Endothelial cell of umbilical vein (primary cell): ENCODE results near the gene KLHDC4. TPM values are rescaled to one million over a fixed set of nuclear protein-coding genes. Genes with fewer than 3 reads are reported as not detected.

Experiments used
- BruUV-seq: library from RNA; stranded (reverse); fragments of 400-500 nt; replicated peaks from 2 replicates; lab custom pipeline; 2021; lab: Mats Ljungman, UMichigan
- CTCF ChIA-PET: fragments of 300-600, 350-600 bp; sonication (Branson Sonifier 250); formaldehyde crosslinking; loops from one replicate; lab custom pipeline; 2021; ENCODE audit warnings: antibody characterized with exemption, inconsistent platforms; lab: Charles Lee
- POLR2A ChIA-PET: fragments of 300-600, 350-600 bp; sonication (Branson Sonifier 250); formaldehyde crosslinking; loops from one replicate; lab custom pipeline; 2021; ENCODE audit warnings: antibody characterized with exemption, inconsistent platforms; lab: Charles Lee
- DNase-seq: peaks from one replicate; pipeline ENCODE4 v3.0.0-alpha.2; 2011; ENCODE audit warnings: low read depth, low spot score
- FAIRE-seq: peaks from 2 replicates; lab custom pipeline; 2011; peaks lifted over from hg19 to GRCh38; lab: Jason Lieb, UNC
- H2AFZ ChIP-seq: 2 replicates; pipeline ENCODE4 v1.6.0; 2012; ENCODE audit warnings: low read depth, low read length, control low read depth, inconsistent platforms
- H3K27ac ChIP-seq: 2 replicates; pipeline ENCODE4 v1.5.1; 2011; ENCODE audit warnings: low read depth, mild to moderate bottlenecking, control low read depth, low read length, moderate library complexity; ENCODE audit not compliant: insufficient read depth
- H3K27me3 ChIP-seq, 2 experiments: 2 replicates each; pipeline versions ENCODE4 v1.6.0 to v1.6.1; 2011; ENCODE audit warnings: low read length in 2 of 2, mixed read lengths in 1 of 2; ENCODE audit not compliant: control insufficient read depth in 2 of 2, insufficient read depth in 2 of 2
- H3K36me3 ChIP-seq, 2 experiments: 2 replicates in 1 of 2; 3 replicates in 1 of 2; pipeline ENCODE4 v1.5.1; 2011; ENCODE audit warnings: low read length in 2 of 2, mild to moderate bottlenecking in 1 of 2, moderate library complexity in 1 of 2; ENCODE audit not compliant: control insufficient read depth in 2 of 2, insufficient read depth in 2 of 2; ENCODE audit errors: extremely low read depth in 1 of 2
- H3K4me1 ChIP-seq: 3 replicates; pipeline ENCODE4 v1.5.1; 2011; ENCODE audit warnings: mild to moderate bottlenecking, low read length; ENCODE audit not compliant: control insufficient read depth, insufficient read depth; ENCODE audit errors: extremely low read depth
- H3K4me2 ChIP-seq: 2 replicates; pipeline ENCODE4 v1.6.1; 2011; ENCODE audit warnings: low read length, control low read depth, mixed read lengths; ENCODE audit not compliant: insufficient read depth
- H3K4me3 ChIP-seq, 3 experiments: fragments of 200-600 bp in 1 of 3; sonication (generic), shearing (Covaris generic) in 1 of 3; replicated peaks in 1 of 3; 2 replicates each; pipeline ENCODE4 v1.5.1; 2011 to 2016; ENCODE audit warnings: control low read depth in 3 of 3, low read length in 3 of 3, mild to moderate bottlenecking in 2 of 3, inconsistent platforms in 1 of 3, low read depth in 1 of 3, moderate library complexity in 1 of 3; ENCODE audit not compliant: insufficient read depth in 1 of 3
- H3K79me2 ChIP-seq: 2 replicates; pipeline ENCODE4 v1.6.0; 2012; ENCODE audit warnings: low read length, inconsistent platforms; ENCODE audit not compliant: control insufficient read depth, insufficient read depth
- H3K9ac ChIP-seq: replicated peaks from 2 replicates; pipeline ENCODE3; 2011; ENCODE audit warnings: low read length, control low read depth; ENCODE audit not compliant: insufficient read depth; ENCODE audit errors: extremely low read depth
- H3K9me1 ChIP-seq: replicated peaks from 3 replicates; pipeline ENCODE4 v1.6.0; 2011; ENCODE audit warnings: mild to moderate bottlenecking, low read length; ENCODE audit not compliant: control insufficient read depth, insufficient read depth; ENCODE audit errors: extremely low read depth
- H3K9me3 ChIP-seq: replicated peaks from 2 replicates; pipeline ENCODE4 v1.5.1; 2012; ENCODE audit warnings: low read length, inconsistent platforms; ENCODE audit not compliant: control insufficient read depth, insufficient read depth
- H4K20me1 ChIP-seq: replicated peaks from 2 replicates; pipeline ENCODE3; 2011; ENCODE audit warnings: mild to moderate bottlenecking, low read length; ENCODE audit not compliant: control insufficient read depth, insufficient read depth; ENCODE audit errors: extremely low read depth
- CTCF ChIP-seq, 2 donors: IDR thresholded peaks; 1 replicate in 1 of 2; 2 replicates in 1 of 2; pipeline ENCODE4 v1.5.1; 2011; ENCODE audit warnings: low read length in 2 of 2, mild to moderate bottlenecking in 2 of 2, moderate library complexity in 2 of 2, control low read depth in 1 of 2, inconsistent platforms in 1 of 2, low read depth in 1 of 2; ENCODE audit not compliant: insufficient read depth in 1 of 2; ENCODE audit errors: extremely low read depth in 1 of 2
- EZH2 ChIP-seq: IDR thresholded peaks from 2 replicates; pipeline ENCODE4 v1.6.1; 2012; ENCODE audit warnings: borderline replicate concordance, low read depth, mild to moderate bottlenecking, moderate library complexity, low read length, inconsistent platforms; ENCODE audit not compliant: severe bottlenecking
- FOS ChIP-seq: IDR thresholded peaks from 2 replicates; pipeline ENCODE4 v1.6.1; 2011; ENCODE audit warnings: mild to moderate bottlenecking, low read length, moderate library complexity, borderline replicate concordance; ENCODE audit not compliant: insufficient read depth
- GATA2 ChIP-seq: IDR thresholded peaks from 2 replicates; pipeline ENCODE4 v1.7.0; 2011; ENCODE audit warnings: low read depth, mild to moderate bottlenecking, moderate library complexity, mixed read lengths, low read length; ENCODE audit not compliant: insufficient read length, insufficient read depth
- MAX ChIP-seq: IDR thresholded peaks from 2 replicates; pipeline ENCODE4 v1.6.1; 2011; ENCODE audit not compliant: insufficient read depth, insufficient read length
- POLR2A ChIP-seq: IDR thresholded peaks from 2 replicates; pipeline ENCODE4 v1.6.1; 2012; ENCODE audit warnings: low read depth, mild to moderate bottlenecking, control low read depth, low read length
- dilution Hi-C: fragments of 300-500 bp; cut with MboI; formaldehyde crosslinking; loops from one replicate; pipeline ENCODE4 v1.15.0; 2019; ENCODE audit warnings: low sequenced_read_pairs; ENCODE audit not compliant: extremely low pct_ligation_motif_present
- intact Hi-C: fragments of 100-400 bp; cut with micrococcal nuclease; formaldehyde crosslinking; loops from one replicate; pipeline ENCODE4 v1.10.0; 2022
- polyA plus RNA-seq, 4 experiments: library from polyadenylated mRNA; depleted of rRNA in 3 of 4; stranded (reverse) in 3 of 4; unstranded in 1 of 4; fragments of >200 nt; gene quantifications; 2 replicates each; pipeline versions ENCODE4 v1.2.1 to v1.2.3, GENCODE V29; 2011 to 2012; ENCODE audit warnings: missing spikeins in 1 of 4
- total RNA-seq: library from RNA; stranded (reverse); gene quantifications from 2 replicates; pipeline ENCODE4 v1.2.3, GENCODE V29; 2021

The KLHDC4 gene
- total and polyA plus RNA-seq, 2 donors (not counting 3 experiments of a cell fraction or from before 2014, with no cell fraction given) = 24.7 to 46.2 TPM

- Histone ChIP-seq H4K20me1 (no peaks in the 10 kb centered on the region), H3K4me1 (no peaks in the 10 kb centered on the region), H3K9me1 (no peaks in the 10 kb centered on the region), H3K9ac (no peak overlapping the region), H3K79me2 (no peaks in the 10 kb centered on the region), H3K36me3 (peaks cover 0 to 2% of the 10 kb centered on the region in 2 experiments), H3K9me3 (no peaks in the 10 kb centered on the region), H3K27me3 (no peaks in the 10 kb centered on the region), H3K4me3 (no peak overlapping the region), H3K27ac (no peak overlapping the region), H3K4me2 (no peak overlapping the region), H2AFZ (no peak overlapping the region)
- CTCF ChIA-PET = interaction anchor here (1.4 to 2.0 kb wide), 2 partner anchors 10 to 11 kb away, joined by 5 to 9 read pairs; no protein-coding TSS in a partner anchor
- intact Hi-C loops (no loop called here), dilution Hi-C loops (no loop called here)
- POLR2A ChIA-PET = no interaction called here
- no peak for FAIRE-seq
- DNase-seq = no peak
- no TSS peak for BruUV-seq
- TF ChIP-seq POLR2A (no peak), GATA2 (no peak), FOS (no peak), MAX (no peak), CTCF (IDR thresholded peaks at IDR 0.05; ENCODE audit: extremely low read depth in 1 of 2, insufficient read depth in 1 of 2, low read depth in 1 of 2, low read length in 2 of 2) (no peak), EZH2 (no peak)
Measured at GRCh38 chr16:87692756-87693155, 73.0 kb downstream of the KLHDC4 start.
